ENCODE measurements around the gene GPD2. TPM values are rescaled to one million over a fixed set of nuclear protein-coding genes. Genes with fewer than 3 reads are reported as not detected.
A peak's percentile ranks its signal among the peaks of the same experiment; 100 is the strongest.

Gene GPD2
- total RNA-seq, 1 donor from 2014 or later = 25.3 TPM

DNA sequence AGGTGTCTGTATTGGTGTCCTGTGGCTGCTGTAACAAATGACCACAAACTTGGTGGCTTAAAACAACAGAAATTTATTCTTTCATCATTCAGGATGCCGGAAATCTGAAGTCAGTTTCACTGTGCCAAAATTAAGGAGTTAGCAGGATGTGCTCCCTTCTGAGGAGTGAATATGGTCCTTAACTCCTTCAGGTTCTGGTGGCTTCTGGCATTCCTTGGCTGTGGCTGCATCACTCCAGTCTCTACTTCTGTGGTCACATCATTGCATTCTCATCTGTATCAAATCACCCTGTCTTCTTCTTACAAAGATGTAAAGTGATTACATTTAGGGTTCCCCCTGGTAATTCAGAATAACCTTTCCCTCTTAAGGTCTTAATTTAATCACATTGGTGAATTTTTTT lies 12.6 kb downstream of the GPD2 start:
- Mint-ChIP-seq H3K36me3 (peaks cover 25% of the 10 kb centered on the region), H3K27ac (no peak overlapping the region), H3K4me3 (no peak overlapping the region), H3K4me1 (ENCODE audit: unreplicated experiment) (no peaks in the 10 kb centered on the region), H3K9me3 (peaks cover 23% of the 10 kb centered on the region), H3K27me3 (no peaks in the 10 kb centered on the region)
- no peak for DNase-seq (ENCODE audit: extremely low spot score, unreplicated experiment)
- TF ChIP-seq CTCF (conservative IDR thresholded peaks at IDR 0.05) = no peak

DNA sequence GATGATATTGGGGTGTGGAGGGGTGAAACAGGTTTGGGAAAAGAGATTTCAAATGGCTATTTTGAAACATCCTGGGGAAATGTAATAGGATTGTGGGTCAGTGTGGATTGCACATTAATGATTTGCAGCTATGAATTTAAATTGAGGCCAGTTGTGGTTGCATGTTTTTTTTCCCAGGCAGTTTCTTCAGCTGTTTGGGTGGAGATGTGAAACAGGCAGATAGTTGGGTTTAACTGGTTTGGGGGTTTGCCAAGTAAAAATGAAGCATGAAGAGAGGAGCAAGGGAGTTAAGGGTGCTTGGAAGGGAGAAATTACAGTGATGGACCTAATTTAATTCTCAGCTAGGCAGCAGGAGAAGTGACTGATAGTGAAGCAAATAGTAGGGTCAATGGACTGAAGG lies 16.8 kb downstream of the GPD2 start:
- H3K27me3 Mint-ChIP-seq = no peaks in the 10 kb centered on the region
- peaks cover 11% of the 10 kb centered on the region for H3K4me1 Mint-ChIP-seq (ENCODE audit: unreplicated experiment)
- peaks cover 28% of the 10 kb centered on the region for H3K9me3 Mint-ChIP-seq
- H3K27ac Mint-ChIP-seq = no peak overlapping the region
- no peak for TF ChIP-seq CTCF (conservative IDR thresholded peaks at IDR 0.05)
- DNase-seq (ENCODE audit: extremely low spot score, unreplicated experiment) = no peak
- no peak overlapping the region for H3K4me3 Mint-ChIP-seq
- H3K36me3 Mint-ChIP-seq = peaks cover 33% of the 10 kb centered on the region

- H3K4me3 Mint-ChIP-seq = no peak overlapping the region
- peaks cover 15% of the 10 kb centered on the region for H3K4me1 Mint-ChIP-seq (ENCODE audit: unreplicated experiment)
- no peaks in the 10 kb centered on the region for H3K27me3 Mint-ChIP-seq
- H3K36me3 Mint-ChIP-seq = peaks cover 25% of the 10 kb centered on the region
- no peak for TF ChIP-seq CTCF (conservative IDR thresholded peaks at IDR 0.05)
- H3K9me3 Mint-ChIP-seq = peaks cover 21% of the 10 kb centered on the region
- H3K27ac Mint-ChIP-seq = peak overlapping the region; percentile 74
- DNase-seq (ENCODE audit: extremely low spot score, unreplicated experiment) = no peak
These were observed 19.3 kb downstream of the GPD2 start for GRCh38 chr2:156455361-156455975.

- no peak for DNase-seq (ENCODE audit: extremely low spot score, unreplicated experiment)
- Mint-ChIP-seq H3K4me1 (ENCODE audit: unreplicated experiment) (peaks cover 15% of the 10 kb centered on the region), H3K27me3 (no peaks in the 10 kb centered on the region), H3K9me3 (peaks cover 21% of the 10 kb centered on the region), H3K4me3 (no peak overlapping the region), H3K27ac (peak overlapping the region; percentile 35), H3K36me3 (peaks cover 25% of the 10 kb centered on the region)
- TF ChIP-seq CTCF (conservative IDR thresholded peaks at IDR 0.05) = no peak
These were observed 20.4 kb downstream of the GPD2 start for GRCh38 chr2:156456616-156457015.

GRCh38 chr2:156457523-156458517 lies 21.6 kb downstream of the GPD2 start:
- Mint-ChIP-seq H3K4me1 (ENCODE audit: unreplicated experiment) (peaks cover 17% of the 10 kb centered on the region), H3K27me3 (no peaks in the 10 kb centered on the region), H3K4me3 (no peak overlapping the region), H3K27ac (peak overlapping the region; percentile 60), H3K9me3 (peaks cover 17% of the 10 kb centered on the region), H3K36me3 (peaks cover 22% of the 10 kb centered on the region)
- DNase-seq (ENCODE audit: extremely low spot score, unreplicated experiment) = no peak
- TF ChIP-seq CTCF (conservative IDR thresholded peaks at IDR 0.05) = no peak
